Germinal center (tissue), 1 donor: ENCODE results near the gene AIRE.
"Not testable (repeated sequence)": the region's sequence is repeated elsewhere in the genome, so short reads cannot be mapped to it uniquely, and the experiment has no call there.

ENCODE experiments used
- DNase-seq: peaks from one replicate; pipeline ENCODE4 v3.0.0; 2012; ENCODE audit warnings: mixed read lengths, low spot score

AIRE gene

GRCh38 chr21:44338971-44339910, 53.6 kb downstream of the AIRE start, which contains the start of gene CFAP410:
Gene CFAP410 (minus strand): TSS chr21:44339390. CDS start chr21:44339194, 196 bp downstream.
- DNase-seq: peak; percentile 97

- not testable (repeated sequence) for DNase-seq
Observed at GRCh38 chr21:44341726-44342458, 56.2 kb downstream of the AIRE start.

- not testable (repeated sequence) for DNase-seq
Observed at GRCh38 chr21:44342981-44343380, 57.3 kb downstream of the AIRE start.

DNA sequence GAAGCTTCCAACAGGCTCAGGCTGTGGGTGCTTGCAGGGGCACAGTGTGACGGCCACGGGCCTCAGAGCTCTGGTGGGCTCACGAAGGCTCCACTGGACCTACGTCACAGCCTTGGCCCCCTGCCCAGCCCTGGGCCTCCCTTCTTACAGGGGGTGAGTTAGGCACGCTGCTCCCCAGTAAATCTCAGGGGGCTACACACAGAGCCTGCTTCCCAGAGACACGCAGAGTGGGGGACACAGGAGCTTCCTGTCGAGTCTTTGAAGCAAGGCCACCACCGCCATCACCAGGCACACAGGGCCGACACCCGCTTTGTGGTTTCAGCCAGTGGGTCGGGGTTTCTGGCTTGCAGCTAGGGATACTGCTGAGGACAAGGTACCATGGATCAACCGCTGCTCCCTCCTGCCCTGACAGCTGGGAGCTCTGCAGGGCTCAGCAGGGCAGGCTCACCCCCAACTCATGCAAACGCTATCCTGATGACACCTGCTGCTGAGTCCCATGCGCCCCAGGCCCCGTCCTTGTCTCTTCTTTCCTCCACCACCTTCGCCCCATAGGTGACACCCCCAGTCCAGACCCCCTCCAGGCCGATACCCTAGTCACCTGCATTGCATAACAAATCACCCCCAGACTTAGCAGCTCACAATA, 59.0 kb downstream of the AIRE start:
- DNase-seq: no peak

- DNase-seq: no peak
Observed at GRCh38 chr21:44345495-44345894, 59.8 kb downstream of the AIRE start.

- no peak for DNase-seq
Observed at GRCh38 chr21:44347911-44348451, 62.3 kb downstream of the AIRE start.
